ENCODE results near the gene SEC22A.

Gene SEC22A

GRCh38 chr3:123313889-123314288 is 112.1 kb downstream of the SEC22A start:
- H3K4me3 ChIP-seq (replicated peaks; ENCODE audit: insufficient read depth, low read length), result no peak overlapping the region
- H3K27ac ChIP-seq (replicated peaks), result no peak overlapping the region
- peaks cover 2% of the 10 kb centered on the region for H3K27me3 ChIP-seq (ENCODE audit: insufficient read depth, poor library complexity, severe bottlenecking)
- TF ChIP-seq REST (IDR thresholded peaks at IDR 0.05; ENCODE audit: insufficient replicate concordance, low read depth), result no peak
- no peak for TF ChIP-seq GABPA (IDR thresholded peaks at IDR 0.05; ENCODE audit: low read depth)
- TF ChIP-seq POLR2AphosphoS5 (IDR thresholded peaks at IDR 0.05; ENCODE audit: low read depth), result no peak
- TF ChIP-seq CTCF (IDR thresholded peaks at IDR 0.05; ENCODE audit: insufficient read depth, low read length), result no peak
- no peak for TF ChIP-seq SPI1 (IDR thresholded peaks at IDR 0.05; ENCODE audit: borderline replicate concordance, low read depth)
- no peak for DNase-seq (ENCODE audit: low read depth in 1 of 2, low spot score in 1 of 2)

- no peak for DNase-seq (ENCODE audit: low read depth in 1 of 2, low spot score in 1 of 2)
- no peak overlapping the region for H3K27ac ChIP-seq (replicated peaks)
- peaks cover 2% of the 10 kb centered on the region for H3K27me3 ChIP-seq (ENCODE audit: insufficient read depth, poor library complexity, severe bottlenecking)
- no peak for TF ChIP-seq SPI1 (IDR thresholded peaks at IDR 0.05; ENCODE audit: borderline replicate concordance, low read depth)
- H3K4me3 ChIP-seq (replicated peaks; ENCODE audit: insufficient read depth, low read length), result no peak overlapping the region
Measured at GRCh38 chr3:123314359-123315270, 112.9 kb downstream of the SEC22A start.

- TF ChIP-seq REST (IDR thresholded peaks at IDR 0.05; ENCODE audit: insufficient replicate concordance, low read depth) (no peak), SPI1 (IDR thresholded peaks at IDR 0.05; ENCODE audit: borderline replicate concordance, low read depth) (no peak), GABPA (IDR thresholded peaks at IDR 0.05; ENCODE audit: low read depth) (no peak), CTCF (IDR thresholded peaks at IDR 0.05; ENCODE audit: insufficient read depth, low read length) (no peak), POLR2AphosphoS5 (IDR thresholded peaks at IDR 0.05; ENCODE audit: low read depth) (no peak)
- no peak overlapping the region for H3K4me3 ChIP-seq (replicated peaks; ENCODE audit: insufficient read depth, low read length)
- no peak overlapping the region for H3K27ac ChIP-seq (replicated peaks)
- no peak for DNase-seq (ENCODE audit: low read depth in 1 of 2, low spot score in 1 of 2)
- H3K27me3 ChIP-seq (ENCODE audit: insufficient read depth, poor library complexity, severe bottlenecking), result peaks cover 2% of the 10 kb centered on the region
Measured at GRCh38 chr3:123315271-123315595, 113.5 kb downstream of the SEC22A start.

- TF ChIP-seq GABPA (IDR thresholded peaks at IDR 0.05; ENCODE audit: low read depth) (no peak), SPI1 (IDR thresholded peaks at IDR 0.05; ENCODE audit: borderline replicate concordance, low read depth) (no peak), CTCF (IDR thresholded peaks at IDR 0.05; ENCODE audit: insufficient read depth, low read length) (no peak), REST (IDR thresholded peaks at IDR 0.05; ENCODE audit: insufficient replicate concordance, low read depth) (no peak), POLR2AphosphoS5 (IDR thresholded peaks at IDR 0.05; ENCODE audit: low read depth) (no peak)
- H3K27me3 ChIP-seq (ENCODE audit: insufficient read depth, poor library complexity, severe bottlenecking), result peaks cover 6% of the 10 kb centered on the region
- no peak overlapping the region for H3K27ac ChIP-seq (replicated peaks)
- H3K4me3 ChIP-seq (replicated peaks; ENCODE audit: insufficient read depth, low read length), result no peak overlapping the region
- DNase-seq (ENCODE audit: low read depth in 1 of 2, low spot score in 1 of 2), result no peak
Measured at GRCh38 chr3:123317716-123318115, 116.0 kb downstream of the SEC22A start.
